HG03064 (cell line): ENCODE data around the gene UBE2L6.

Source experiments
- ATAC-seq: cut with Tn5 transposase; IDR thresholded peaks from one replicate; pipeline ENCODE4 v1.9.1; 2021; ENCODE audit warnings: low read depth; ENCODE audit not compliant: unreplicated experiment

The UBE2L6 gene

DNA sequence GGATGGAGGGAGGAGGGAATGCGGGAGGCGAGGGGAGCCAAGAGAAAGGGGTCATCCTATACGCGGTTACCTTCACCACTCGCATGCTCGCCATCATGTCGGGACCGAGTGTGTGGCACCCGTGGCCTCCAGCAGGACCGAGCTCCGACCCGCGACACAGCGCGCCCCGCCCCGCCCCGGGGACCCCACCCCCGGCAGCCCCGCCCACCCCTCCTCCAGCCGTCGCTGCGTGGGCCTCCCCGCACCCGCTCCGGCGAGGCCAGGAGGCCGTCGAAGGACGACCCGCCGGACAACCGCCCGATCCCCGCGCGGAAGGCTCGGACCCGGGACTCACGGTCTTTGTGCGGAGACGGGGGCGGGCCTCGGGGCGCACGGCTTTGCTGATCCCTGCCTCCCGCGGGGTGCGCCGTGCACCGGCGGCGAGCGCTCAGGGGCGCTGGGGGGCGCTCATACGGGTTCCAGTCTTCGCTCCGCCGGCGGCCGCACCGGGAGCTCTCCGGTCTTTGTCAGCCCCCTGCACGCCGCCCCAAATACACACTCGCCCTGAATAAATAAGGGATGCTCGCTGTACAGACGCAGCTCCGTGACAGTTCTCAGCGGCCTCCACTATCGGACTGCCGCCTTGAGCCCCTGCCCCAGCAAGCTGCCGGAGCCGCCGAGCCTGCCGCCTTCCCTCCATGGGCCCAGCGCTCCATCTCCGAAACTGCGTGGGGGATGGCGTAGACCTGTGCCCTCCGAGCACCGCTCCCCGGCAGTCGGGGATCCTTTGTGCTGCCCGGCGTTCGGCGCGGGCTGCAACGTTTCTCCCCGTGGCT, at the start of gene UBE2L6:
Gene UBE2L6 (minus strand): TSS at position 158 of the 815 bp plus-strand sequence. CDS start 61 bp downstream, at position 97.
- peak; percentile 48 for ATAC-seq

DNA sequence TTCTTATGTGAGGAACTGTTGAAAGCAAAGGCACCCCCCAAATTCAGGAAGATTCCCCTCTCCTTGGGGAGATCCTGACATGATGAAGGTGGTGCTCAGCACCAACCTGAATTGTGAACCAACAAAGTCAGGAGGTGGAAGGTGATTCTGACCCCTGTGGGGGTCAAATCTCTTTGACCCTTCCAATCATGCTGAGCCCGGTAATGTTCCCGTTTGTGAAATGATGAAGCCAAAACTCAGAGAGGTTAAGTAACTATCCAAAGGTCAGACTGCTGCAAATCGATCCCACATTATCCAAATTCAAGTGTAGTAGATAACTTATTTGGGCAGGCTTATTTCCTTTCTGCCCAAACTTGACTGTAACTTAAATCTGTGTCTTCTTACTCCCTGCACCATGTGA, 49.1 kb upstream of the UBE2L6 start:
- no peak for ATAC-seq

DNA sequence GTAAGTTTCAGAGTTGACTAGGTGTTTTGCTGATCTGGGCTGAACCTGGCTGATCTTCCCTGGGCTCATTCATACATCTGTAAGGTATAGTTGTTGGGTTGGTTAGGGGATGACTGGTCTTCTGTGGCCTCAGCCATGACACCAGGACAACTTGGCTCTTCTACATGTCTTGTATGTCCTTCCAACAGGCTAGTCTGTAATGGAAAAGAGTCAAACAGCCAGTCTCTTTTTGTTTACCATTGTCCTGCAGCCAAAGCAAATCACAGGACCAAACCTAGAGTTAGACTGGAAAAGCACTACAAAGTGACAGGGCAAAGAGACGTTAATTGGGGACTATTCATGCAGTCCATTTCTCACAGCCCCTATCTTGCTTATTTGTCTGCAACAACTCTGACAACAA, 47.8 kb upstream of the UBE2L6 start:
- ATAC-seq = no peak

DNA sequence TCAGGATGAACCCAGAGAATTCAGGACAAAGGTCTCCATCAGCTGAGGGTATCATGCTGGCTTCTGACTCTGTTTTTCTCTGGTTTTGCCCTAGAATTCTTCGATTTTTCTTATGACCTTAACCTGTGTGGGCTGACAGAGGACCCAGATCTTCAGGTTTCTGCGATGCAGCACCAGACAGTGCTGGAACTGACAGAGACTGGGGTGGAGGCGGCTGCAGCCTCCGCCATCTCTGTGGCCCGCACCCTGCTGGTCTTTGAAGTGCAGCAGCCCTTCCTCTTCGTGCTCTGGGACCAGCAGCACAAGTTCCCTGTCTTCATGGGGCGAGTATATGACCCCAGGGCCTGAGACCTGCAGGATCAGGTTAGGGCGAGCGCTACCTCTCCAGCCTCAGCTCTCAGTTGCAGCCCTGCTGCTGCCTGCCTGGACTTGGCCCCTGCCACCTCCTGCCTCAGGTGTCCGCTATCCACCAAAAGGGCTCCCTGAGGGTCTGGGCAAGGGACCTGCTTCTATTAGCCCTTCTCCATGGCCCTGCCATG, 46.8 kb upstream of the UBE2L6 start:
- ATAC-seq = no peak

DNA sequence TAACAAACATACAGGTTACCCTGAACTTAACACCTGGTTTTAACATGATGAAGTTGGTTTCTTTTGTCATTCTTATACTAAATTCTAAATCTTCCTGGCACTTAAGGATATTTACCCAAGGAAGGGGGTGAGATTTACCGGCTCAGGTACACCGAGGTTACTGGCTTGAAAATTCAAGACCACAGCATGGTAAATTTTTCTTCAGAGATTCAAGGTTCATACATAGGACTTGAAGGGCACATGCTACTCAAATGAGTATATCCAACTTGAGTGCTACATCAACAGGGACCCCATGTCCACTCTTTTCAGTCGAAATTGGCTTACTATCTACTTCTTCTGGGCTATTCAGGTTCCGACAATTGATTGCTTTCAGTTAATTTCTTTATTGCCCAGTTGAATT, 42.7 kb upstream of the UBE2L6 start:
- no peak for ATAC-seq

DNA sequence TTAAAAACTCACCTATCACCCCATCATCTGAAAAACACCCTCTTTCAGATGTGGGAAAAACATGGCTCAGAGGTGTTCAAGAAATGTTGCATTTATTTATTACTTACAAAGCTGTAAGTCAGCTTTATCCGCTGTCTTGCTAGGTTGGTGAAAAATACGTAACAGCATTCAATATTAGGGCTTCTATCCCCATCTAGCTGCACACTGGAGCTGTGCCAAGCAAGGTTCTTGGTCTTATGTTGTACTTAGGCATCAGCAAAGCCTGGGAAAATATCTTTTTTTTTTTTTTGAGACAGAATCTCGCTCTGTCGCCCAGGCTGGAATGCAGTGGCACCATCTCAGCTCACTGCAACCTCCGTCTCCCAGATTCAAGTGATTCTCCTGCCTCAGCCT, 37.6 kb upstream of the UBE2L6 start:
- ATAC-seq = no peak

DNA sequence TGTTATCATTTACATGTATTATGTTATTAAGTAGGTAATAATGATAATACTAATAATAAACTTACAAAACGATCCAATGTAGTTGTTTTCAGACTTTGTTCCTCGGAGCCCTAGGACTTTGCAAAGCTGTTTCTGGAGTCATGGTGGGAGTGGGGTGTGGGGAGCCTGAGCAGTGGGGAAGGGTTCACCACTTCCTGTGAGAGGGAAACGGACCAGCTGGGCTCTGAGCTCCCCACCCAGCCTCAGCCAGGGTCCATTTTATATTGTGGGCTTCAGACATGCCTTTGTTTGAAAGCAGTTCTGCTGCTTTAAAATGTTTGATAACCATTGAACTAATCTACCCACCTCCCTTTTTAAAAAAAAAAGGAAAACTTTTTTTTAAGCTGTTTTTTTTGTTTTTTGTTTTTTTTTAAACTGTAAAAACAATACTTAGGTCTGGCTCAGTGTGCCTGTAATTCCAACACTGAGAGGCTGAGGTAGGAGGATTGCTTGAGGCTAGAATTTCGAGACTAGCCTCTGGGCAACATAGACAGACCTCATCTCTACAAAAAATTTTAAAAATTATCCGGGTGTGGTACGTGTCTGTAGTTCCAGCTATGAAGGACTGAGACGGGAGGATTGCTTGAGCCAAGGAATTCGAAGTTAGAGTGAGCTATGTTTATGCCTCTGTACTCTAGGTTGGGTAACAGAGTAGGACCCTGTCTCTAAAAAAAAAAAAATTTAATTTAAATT, 37.0 kb upstream of the UBE2L6 start:
- ATAC-seq = no peak

DNA sequence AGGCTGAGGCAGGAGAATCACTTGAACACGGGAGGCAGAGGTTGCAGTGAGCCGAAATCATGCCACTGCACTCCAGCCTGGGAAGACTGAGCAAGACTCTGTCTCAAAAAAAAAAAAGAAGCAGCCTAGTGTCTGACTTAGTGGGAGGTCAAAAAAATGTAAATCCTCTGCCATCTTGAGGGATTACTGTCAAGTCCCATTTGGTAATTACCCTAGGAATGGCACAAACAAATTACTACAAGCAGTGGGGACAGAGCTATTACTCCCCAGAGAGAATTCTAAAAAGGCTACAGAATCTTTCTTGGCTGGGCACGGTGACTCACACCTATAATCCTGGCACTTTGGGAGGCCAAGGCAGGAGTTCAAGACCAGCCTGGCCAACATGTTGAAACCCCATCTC, 33.8 kb upstream of the UBE2L6 start:
- ATAC-seq = no peak

DNA sequence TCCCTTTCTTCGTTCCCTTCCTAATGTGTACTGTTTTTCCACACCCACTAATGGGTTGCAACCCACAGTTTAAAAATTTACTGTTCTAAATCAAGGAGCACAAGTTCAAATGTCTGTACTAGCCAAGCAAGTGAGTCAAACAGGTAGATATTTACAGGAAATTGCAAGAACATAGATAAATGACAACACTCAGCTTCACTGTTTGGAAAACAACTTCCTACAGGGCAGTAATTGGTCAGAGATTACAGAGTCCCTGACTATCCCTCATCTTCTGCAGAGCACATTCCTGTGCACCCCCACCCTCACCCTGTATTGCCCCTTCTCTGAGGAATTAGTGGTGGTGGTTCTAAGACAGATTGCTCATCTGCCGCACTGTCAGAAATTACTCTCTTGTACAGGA, 31.9 kb upstream of the UBE2L6 start:
- ATAC-seq = no peak

DNA sequence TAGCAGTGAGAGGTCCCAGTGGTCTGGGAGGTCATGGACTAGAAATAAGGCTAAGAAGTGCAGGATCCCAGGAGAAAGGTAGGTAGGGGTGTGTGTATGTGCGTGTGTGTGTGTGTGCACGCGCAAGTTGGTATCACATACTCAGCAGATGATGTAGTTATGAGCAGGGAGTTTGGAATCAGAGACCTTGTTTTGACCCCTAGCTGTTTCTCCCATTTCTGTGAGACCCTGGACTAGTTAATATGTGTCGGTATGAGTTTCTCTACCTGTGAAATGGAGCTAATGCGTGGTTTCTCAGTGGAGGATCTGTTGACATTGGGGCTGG, 31.3 kb upstream of the UBE2L6 start:
- ATAC-seq = no peak

DNA sequence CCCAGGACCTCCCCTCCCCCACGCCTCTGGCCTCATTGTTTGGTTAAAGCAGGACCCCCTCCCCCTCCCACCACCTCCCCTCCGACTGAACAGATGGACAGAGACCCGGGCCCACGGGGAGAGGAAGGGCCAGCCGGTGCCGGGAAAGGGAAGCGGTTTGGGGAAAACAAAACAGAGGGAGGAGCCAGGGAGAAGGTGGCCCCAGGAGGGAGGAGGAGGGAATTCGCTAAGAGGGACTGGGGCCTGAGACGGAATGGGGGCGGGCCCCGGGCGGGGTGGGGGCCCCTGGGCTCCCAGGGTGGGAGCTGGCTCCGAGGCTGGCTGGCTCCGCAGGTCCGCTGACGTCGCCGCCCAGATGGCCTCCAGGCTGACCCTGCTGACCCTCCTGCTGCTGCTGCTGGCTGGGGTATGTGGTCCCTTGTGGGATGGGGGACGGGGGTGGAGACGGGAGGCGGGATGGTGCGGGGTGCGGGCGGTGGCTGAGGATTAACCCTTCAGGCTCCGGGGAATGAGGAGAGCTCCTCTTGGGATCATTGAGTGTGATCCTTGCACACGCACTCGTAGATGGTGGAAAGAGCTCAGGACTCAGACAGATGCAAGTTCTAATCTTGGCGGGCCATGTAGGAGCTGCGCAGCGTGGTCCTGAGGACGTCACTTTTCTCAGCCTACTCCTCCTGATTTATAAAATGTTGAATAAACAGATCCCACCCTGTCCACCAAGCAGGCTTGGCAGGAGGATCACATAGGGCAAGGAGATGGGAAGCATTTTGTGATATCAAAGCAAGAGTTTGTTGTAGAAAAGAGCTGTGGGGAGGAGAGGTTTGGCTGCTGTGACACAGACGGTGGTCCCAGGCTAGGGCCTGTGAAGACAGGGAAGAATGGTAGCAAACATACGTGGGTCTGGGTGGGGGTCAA, 30.7 kb upstream of the UBE2L6 start:
- no peak for ATAC-seq

DNA sequence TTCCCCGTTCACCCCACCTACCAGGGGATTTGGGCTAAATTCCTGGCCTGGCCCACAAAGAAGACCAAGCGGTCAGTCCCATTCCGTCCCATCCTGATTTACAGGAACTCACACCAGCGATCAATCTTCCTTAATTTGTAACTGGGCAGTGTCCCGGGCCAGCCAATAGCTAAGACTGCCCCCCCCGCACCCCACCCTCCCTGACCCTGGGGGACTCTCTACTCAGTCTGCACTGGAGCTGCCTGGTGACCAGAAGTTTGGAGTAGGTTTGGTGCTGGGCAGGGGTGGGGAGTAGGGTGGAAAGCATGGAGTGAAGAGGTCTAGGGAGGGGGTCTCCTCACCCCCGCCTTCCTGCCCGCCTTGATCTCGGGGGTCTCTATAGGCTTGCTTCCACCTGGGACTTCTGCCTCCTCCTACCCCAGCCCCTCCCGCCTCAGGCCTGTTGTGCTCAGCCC, 30.0 kb upstream of the UBE2L6 start, which contains the start of gene SERPING1:
Gene SERPING1 (plus strand): TSS at position 225 of the 455 bp plus-strand sequence. CDS start 586 bp downstream, outside the sequence.
- ATAC-seq = no peak

DNA sequence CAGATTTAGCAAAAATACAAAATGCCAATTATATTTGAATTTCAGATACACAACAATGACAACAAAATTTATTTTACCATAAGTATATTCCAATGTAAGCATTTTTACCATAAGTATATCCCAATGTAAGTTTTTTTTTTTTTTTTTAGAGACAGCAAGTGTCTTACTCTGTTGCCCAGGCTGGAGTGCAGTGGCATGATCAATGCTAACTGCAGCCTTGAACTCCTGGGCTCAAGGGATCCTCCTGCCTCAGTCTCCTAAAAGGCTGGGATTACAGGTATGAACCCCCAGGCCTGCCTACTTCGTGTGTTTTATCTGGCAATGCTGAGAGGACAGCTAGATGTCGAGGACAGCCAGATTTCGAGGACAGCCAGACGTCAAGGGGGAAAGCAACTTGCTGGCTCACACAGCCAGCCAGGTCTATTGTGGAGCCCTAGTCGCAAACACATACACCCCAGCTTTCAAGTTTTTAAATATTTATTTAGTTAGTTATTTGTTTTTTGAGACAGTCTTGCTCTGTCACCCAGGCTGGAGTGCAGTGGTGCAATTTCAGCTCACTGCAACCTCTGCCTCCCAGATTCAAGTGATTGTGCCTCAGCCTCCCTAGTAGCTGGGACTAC, 28.9 kb upstream of the UBE2L6 start:
- no peak for ATAC-seq

DNA sequence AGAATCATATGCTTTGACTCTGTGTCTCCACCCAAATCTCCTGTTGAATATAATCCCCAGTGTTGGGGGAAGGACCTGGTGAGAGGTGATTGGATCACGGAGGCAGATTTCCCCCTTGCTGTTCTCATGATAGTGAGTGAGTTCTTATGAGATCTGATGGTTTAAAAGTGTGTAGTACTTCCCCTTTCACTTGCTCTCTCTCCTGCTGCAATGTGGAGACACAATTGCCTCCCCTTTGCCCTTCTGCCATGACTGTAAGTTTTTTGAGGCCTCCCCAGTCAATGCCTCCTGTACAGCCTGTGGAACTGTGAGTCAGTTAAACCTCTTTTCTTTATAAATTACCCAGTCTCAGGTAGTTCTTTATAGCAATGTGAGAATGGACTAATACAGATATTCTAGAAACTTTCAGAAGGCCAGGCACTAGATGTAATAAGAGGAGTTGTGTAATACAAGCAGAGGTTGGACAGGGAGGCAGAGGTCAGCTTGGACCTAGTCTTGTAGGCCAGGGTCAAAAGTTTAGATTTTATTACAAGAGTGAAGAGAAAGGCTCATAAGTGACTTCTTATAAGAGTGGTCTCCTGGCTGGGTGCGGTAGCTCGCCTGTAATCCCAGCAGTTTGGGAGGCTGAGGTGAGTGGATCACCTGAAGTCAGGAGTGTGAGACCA, 20.7 kb upstream of the UBE2L6 start:
- ATAC-seq = no peak

DNA sequence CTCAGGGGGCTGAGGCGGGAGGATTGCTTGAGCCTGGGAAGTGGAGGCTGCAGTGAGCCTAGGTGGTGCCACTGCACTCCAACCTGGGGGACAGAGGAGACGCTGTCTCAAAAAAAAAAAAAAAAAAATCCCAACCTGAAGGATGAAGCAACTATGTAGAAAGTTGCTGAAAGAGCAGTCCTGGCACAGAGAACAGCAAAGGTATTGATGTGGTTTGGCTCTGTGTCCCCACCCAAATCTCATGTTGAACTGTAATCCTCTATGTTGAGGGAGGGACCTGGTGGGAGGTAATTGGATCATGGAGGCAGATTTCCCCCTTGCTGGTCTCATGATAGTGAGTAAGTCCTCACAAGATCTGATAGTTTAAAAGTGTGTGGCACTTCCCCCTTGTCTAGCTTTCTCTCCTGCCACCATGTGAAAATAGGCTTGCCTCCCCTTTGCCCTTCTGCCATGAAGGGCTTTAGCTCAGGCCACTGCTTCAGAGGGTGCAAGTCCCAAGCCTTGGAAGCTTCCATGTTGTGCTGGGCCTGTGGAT, 19.3 kb upstream of the UBE2L6 start:
- ATAC-seq = no peak

DNA sequence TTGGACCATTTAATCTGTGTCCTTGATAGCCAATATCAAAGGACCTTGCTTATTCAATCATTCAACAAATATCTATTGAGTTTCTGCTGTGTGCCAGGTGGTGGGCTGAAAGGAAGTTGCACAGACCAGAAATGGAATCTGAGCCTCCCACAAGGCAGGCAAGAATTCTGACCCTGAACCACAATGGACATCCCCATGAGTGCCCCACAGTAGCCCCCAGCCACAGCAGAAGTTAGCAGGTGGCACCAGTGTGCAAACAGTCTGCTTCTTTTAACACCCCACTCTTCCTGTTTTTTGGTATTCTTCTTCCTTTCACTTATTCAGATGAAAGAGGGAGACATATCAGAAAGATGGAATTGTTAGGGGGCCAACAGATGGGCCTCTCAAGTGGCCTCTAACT, 17.8 kb upstream of the UBE2L6 start:
- no peak for ATAC-seq

DNA sequence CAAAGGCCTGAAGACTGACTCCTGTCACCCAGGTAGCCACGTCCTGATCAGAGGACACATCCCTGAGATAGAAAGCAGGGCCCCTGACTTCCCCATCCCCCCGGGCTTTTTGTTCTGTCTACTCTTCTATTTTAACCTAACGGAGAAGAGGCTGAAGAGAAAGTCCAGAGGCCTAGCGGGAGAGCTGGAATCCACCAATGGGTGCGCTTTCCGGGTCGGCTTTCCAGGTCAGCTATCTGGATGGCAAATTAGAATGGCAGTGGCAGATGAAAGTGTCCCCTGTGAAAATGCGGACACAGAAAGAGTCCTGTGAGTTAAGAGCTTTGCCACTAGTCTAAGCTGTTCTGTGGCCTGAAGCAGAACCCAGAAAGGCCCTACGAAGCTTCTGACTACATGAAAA, 16.9 kb upstream of the UBE2L6 start:
- no peak for ATAC-seq

DNA sequence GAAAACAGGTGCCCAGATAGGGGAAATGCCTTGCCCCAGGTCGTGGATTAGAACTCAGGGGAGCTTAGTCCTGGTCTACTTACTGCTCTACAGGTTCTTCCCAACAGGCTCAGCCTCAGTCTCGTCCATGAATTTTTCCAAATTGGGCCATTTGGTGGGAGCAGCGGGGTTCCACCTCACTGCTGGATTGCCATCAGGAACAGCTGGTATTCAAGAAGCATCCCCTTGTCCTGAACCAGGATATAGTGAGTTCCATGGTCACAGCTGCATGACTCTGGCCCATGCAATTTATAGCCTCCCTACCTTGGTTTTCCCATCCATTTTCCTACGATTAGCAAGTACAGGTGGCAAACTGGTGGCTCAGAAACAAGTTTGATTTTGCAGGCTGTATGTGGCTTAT, 6.6 kb upstream of the UBE2L6 start:
- no peak for ATAC-seq

DNA sequence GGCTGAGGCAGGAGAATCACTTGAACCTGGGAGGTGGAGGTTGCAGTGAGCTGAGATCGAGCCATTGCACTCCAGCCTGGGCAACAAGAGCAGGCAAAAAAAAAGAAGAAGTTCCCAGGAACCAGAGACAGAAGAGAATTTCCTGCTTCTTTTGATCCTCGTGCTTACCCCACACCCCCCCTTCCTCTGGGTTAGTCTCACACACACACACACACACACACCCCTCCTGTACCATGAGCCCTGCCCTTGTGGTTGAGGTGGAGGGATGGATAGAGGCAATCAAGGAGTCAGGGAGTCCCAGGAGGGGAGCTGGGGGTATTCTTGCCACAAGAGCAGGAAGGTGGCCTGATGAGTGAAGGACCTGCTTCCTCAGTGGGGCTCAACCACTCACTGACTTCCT, 4.1 kb upstream of the UBE2L6 start:
- ATAC-seq = no peak
